ENCODE data around the gene DHRS13.

Gene DHRS13, protein sequence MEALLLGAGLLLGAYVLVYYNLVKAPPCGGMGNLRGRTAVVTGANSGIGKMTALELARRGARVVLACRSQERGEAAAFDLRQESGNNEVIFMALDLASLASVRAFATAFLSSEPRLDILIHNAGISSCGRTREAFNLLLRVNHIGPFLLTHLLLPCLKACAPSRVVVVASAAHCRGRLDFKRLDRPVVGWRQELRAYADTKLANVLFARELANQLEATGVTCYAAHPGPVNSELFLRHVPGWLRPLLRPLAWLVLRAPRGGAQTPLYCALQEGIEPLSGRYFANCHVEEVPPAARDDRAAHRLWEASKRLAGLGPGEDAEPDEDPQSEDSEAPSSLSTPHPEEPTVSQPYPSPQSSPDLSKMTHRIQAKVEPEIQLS

DNA sequence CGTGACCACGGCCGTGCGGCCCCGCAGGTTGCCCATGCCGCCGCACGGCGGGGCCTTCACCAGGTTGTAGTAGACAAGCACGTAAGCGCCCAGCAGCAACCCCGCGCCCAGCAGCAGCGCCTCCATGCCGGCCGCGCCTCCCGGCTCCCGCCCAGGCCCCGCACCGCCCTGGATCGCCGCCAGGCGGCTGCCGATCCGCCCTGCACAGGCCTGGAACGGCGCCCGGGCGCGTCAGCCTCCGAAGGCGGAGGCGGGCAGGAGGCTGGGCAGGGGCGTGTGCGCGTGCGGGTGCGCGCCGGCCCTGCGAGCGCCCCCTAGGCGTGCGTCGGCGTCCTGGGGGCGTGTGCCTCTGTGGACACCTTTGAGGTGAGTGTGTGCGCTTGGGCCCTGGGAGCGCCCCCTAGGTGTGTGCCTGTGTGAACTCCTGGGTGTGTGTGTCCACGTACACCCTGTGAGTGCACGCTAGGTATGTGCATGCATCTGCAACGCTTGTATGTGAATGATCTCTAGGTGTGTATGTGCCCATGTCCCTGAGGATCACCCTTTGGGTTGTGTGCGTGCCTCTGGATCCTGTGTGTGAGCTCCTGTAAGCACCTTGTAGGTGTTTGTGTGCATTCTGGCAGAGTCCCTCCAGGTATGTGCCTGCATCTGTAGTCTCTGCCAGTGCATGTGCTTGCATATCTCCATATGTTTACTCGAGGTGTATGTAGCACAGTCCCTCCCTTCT is at the start of gene DHRS13:
DHRS13 (minus strand) TSS at position 261 of the 727 bp plus-strand sequence; CDS start at position 126, 135 bp downstream.
- peak; percentile 90 for DNase-seq (ENCODE audit: low read depth in 2 of 2)

DNA sequence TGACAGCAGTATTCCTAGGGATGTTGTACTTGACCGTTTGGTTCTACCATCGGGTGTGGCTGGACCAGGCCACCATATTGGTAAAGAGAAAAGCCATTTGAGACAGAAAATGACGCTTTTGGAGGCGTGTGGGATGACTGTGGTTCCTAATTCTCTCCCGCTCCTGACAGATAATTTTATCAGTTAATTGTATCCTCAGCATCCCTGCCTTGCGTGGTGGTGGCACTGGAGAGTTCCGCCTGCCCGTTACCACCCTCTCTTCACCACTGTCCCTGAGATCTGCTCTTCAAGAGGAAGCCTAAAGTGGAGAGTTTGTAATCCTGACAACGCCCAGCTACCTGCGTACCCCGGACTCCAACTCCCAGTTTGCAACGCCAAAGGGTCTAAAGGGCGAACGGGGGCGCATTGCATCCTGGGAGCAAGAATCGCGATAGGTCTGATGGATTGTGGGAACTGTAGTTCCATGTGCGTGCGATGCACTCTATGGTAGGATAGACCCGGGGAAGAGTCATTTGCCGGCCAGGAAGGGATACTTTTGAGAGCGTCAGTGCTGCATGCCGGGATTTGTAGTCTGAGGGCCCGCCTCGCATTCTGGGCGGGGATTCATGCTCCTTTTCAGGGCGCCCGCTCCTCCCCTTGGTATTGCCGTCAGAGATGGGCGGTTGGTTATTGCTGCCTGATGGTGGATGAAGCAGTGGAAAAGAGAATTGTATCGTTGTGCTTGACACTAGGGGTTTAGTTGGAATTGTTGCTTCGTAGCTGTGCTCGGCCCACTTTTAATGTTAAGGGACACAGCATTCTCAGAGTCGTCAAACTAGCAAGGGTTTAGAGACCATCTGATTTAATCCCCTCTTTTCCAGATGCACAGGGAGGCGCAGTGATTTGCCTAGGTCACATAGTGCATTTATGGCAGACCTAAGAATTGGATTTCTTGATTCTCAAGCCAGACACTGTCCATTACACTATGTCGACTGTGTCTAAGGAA is 49.4 kb upstream of the DHRS13 start:
- peak; percentile 87 to 90 for DNase-seq (ENCODE audit: low read depth in 2 of 2)

DNA sequence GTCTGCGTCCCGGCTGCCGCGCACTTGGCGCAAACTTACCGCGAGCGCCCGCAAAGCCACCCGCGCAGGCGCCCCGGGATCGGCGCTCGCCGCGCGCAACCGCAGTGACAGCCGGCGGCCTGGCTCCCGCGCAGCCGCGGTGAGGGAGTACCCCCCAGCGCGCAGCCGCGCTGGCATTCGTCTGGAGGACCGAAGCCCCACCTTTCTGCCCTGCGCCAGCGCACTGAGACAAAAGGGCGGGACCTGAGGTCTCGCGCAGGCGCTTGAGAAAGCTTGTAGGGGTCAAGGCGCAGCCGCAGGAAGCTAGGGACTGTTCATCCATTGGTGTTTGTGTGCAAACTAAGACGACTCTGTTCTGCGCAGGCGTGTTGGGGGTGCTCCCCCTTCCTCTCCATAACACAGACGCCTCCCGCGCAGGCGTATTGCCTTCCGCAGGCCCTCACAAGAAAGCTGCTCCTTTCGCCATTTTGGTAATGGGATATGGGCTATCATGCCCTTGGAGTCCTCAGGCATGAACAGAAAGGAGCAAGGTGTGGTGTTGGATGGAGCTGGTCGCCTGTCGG is 48.6 kb upstream of the DHRS13 start, which contains the start of gene PHF12:
PHF12 (minus strand) TSS at position 91 of the 563 bp plus-strand sequence. CDS start 558 bp downstream, outside the sequence.
- DNase-seq (ENCODE audit: low read depth in 2 of 2), result peak; percentile 99 to 100

DNA sequence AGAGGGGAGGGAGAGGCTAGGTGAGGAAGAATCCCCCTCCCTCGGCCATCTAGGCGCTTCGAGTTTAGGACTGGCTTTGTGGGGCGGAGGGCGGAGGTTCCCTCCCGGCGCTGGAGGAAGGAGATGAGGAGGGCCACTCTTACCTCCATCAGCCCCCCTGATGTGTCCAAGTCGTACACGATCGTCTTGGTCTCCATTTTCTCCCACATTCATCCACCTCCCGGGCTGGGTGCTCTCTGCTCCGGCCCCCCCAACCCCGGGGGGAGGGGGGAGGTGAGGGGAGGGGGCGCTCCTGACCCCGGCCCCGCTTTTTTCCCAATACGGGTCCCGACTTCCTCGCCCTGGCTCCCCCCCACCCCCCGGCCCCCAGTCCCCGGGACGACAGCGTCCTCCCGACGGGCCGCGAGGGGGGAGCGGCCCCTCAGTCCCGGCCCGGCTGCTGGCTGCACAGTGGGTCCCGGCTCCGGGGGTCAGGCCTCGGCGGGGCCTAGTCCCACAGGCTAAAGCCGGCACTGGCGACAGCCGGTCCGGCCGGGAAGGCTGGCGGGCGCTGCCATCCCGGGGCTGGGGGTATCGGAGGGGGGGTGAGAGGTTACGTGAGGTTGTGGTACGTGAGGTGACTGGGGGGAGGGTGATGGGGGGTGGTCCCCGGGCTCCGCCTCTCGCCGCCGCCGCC is 48.0 kb upstream of the DHRS13 start:
- no peak for DNase-seq (ENCODE audit: low read depth in 2 of 2)

DNA sequence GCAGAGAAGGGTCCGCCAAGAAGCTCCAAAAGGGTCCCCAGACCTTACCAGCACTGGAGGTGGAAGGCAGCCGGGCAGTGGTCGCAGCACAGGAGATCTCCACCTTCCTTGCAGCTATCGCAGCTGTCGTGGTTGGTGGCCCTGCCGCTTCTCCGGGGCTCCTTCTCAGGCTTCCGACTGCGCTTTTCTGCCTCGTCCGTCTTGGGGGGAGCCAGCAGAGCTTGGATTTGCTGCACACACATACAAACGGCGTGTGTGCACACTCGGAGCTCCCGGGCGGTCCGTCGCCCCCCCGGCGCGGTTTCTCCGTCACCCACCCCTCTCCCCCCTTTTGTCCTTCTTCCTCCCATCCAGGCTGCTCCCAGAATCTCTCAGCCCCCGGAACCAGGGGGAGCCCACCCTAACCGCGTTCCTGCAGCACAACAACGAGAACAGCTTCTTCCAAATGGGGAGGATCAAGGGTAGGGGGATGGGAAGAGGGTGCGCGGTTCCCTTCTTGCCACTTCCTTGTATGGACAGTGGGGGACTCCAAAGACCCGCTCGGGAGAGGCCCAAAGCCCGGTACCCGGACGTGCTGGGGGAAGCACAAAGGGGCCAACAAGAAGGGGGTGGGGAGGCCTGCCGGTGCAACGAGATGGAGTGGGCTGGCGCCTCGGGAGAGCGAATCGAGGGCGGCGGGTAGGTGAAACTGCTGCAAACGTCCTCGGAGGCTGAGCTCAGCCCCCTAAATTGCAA is 47.3 kb upstream of the DHRS13 start:
- DNase-seq (ENCODE audit: low read depth in 2 of 2), result peak; percentile 13 to 36

DNA sequence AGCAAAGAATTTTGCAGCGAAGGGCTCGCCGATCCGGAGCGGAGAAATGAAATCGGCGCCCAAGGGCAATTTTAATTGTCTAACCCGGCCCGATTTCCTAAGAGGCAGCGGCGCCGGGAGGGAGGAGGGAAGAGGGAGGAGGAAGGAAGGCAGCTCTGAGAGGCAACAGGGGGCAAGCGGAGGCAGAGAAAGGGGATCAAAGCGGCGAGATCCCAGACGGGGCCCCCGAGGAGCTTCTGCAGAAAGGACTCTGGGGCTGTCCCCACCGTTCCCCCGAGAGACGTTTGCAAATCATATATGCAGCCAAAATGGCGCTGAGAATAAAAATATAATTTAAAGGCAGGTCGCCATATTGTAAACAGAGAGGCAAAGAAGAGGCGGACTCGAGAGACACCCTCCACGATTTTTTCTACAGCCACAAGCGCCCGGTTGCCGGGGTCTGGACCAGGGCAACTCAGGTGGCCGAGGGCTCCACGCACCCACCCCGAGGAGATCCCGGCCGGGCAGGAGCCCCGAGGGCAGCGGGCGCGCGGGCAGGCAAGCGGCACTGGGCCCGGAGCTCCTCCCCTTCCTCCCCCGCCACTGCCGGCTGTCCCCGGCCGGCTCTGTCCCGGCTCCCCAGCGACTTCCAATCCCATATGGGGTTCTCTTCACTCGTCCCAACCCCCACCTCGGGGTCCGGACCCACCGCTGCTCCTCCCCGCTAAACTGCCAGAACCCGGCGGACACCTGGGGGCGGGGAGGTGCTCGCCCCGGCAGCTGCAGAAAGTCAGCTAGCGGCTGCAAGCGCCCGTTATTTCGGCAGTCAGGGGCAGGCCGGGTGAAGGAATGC is 46.5 kb upstream of the DHRS13 start:
- DNase-seq (ENCODE audit: low read depth in 2 of 2), result peak; percentile 27 to 31

DNA sequence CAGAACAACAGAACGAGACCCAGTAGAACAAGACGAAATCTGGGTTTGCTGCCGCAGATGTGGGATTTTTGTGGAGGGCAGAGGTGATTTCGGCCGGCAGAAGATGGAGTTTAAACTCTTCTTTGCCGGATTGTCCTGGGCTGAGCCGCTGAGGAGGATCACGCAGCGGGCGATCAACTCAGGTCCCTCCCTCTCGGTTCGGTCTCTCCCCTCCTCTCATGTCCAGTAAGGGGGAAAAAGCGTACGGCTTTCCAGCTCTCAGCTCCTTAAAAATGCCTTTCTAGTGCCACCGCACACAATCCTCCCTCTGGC is 46.0 kb upstream of the DHRS13 start:
- no peak for DNase-seq (ENCODE audit: low read depth in 2 of 2)

DNA sequence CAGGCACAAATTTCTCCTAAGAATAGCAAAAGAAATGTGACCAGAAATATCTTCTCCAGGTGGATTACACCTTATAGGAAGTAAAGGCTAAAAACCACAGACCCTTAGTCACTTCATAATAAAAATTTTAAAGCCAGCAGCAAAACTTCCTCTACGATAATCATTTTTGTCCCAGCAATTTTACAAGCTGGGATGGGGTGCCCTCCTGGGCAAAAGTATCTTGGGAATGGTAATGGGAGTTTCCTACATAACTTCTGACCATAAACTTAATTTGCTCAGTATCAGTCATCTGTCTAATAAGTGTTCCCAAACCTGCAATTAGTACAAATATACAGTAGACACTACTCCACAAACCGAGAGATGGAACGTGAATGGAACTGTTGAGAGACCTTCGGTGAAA is 45.5 kb upstream of the DHRS13 start:
- no peak for DNase-seq (ENCODE audit: low read depth in 2 of 2)

DNA sequence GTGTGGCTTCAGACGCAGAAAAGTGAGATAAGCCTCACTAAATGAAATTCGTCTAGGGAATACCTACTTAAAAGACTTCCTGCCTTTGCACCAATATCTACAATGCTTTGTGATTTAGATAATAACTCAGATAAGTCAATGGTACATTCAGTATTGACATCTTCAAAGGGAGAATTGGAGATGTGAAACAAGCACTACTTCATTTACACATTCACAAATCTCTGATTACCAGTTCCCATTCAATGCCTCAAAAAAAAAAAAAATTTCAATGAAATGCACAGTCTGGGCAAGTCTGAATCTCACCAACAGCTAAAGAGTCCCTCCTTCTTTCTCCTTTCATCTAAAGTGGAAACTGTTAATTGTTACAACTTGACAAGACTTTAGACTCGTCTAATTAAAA is 44.8 kb upstream of the DHRS13 start:
- DNase-seq (ENCODE audit: low read depth in 2 of 2), result no peak

DNA sequence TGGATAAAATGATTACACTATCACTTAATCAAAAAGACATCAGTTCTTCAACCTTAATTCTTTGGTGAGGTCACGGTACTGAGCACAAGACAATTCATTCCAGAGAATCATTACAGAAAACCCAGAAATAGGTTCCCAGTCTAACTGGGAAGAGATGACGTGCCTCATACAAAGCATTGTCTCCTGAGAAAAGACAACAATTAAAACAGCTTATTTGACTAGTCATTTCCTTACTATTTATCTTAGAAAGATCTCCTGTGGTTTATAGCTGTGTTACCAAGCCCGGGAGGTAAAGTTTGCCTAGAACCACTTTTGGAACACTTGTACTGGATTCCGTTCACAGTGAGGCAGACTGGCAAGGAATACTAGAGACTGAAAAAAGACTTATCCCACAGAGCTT is 43.4 kb upstream of the DHRS13 start:
- no peak for DNase-seq (ENCODE audit: low read depth in 2 of 2)

DNA sequence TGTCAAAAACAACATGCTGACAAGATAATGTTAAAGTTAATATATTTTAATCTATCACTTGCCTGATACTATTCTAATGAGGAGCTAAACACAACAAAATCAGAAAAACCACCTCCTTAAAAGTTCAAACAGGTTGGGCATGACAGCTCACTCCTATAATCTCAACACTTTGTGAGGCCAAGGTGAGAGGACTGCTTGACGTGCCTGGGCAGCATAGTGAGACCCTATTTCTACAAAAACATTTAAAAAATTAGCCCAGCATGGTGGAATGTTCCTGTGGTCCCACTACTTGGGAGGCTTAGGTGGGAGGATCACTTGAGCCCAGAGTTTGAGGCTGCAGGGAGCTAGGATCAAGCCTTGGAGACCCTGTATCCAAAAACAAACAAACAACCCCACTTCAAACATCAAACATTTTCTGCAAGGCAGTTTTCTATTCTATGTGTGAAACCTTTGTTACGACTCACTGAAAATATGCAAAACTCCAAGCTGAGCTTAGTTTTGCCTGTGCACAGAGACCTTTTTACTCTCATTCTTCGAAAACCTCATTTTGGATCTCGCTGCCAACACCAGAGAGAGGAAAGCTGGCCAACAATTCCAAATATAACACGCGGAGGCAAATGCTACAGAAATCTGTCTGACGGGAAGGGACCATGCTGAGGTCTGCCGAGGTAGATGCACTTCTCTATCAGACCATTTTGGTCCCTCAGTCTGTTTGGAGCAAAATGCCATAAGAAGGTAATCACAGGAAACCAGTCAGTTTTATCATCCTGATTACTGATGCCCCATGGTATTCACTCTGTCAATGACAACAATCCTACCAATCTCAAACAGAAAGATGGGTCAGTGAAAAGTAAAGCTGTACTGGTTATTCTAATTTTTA is 42.2 kb upstream of the DHRS13 start:
- no peak for DNase-seq (ENCODE audit: low read depth in 2 of 2)

DNA sequence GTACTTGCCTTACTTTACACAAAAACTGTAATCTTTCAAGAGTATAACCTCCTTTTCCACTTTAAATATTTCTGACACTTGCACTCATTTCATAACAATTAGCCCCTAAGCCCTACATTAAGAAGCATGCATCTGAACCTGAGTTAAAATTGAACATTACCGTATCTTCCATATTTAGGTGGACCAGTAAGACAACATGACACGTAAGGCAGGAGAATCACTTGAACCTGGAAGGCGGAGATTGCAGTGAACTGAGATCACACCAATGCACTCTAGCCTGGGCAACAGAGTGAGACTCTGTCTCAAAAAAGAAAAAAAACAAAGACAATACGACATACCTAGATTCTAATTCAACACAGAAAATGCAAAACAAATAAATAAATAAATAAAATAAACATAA is 41.5 kb upstream of the DHRS13 start:
- no peak for DNase-seq (ENCODE audit: low read depth in 2 of 2)

DNA sequence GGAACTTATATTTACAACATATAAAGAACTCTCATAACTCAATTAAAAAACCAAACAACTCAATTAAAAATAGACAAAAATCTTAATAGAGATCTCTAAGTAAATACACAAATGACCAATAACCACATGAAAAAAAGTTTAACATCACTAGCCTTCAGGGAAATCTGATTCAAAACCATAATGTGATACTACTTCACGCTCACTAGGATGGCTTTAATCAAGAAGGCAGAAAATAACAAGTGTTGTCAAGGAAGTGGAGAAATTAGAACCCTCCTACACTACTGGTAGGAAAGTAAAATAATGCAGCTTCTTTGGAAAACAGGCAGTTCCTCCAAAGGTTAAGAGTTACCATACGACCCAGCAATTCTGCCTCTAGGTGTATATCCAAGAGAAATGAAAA is 40.0 kb upstream of the DHRS13 start:
- no peak for DNase-seq (ENCODE audit: low read depth in 2 of 2)

DNA sequence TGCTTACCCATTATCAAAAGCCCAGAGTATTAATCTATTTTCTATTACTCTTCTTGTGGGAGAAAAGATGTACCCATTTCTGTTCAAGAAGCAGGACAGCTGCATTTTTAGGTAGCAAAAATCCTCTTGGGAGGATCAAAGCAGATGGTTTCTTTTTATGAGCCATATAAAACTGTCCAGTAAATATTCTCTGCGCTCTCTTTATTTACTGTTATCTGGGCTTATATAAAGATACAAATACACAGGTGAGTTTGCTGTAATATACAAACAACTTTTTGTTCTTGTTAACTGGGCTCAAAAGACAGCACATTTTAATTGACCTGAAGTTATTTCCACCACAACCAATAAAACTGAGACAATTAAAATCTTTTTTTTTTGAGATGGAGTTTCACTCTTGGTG is 38.4 kb upstream of the DHRS13 start:
- DNase-seq (ENCODE audit: low read depth in 2 of 2), result no peak

DNA sequence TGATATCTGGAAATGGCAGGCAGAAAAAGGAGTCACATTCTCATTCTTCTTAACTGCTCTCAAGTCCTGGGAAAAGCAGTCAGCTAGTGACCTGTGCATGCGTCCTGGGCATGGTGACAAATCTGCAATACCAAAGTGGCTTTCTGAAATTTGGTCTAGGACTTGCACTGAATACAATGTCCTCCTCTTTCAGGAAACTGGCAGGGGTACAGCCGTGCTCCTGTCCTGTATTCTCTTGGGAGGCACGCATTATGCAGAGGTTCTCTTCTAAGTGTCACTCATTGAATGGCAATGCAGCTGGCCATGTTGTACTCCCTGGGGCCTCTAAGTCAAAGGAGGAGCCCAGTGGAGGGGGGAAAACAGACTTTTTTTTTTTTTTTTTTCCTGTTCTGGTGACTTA is 37.8 kb upstream of the DHRS13 start:
- no peak for DNase-seq (ENCODE audit: low read depth in 2 of 2)

DNA sequence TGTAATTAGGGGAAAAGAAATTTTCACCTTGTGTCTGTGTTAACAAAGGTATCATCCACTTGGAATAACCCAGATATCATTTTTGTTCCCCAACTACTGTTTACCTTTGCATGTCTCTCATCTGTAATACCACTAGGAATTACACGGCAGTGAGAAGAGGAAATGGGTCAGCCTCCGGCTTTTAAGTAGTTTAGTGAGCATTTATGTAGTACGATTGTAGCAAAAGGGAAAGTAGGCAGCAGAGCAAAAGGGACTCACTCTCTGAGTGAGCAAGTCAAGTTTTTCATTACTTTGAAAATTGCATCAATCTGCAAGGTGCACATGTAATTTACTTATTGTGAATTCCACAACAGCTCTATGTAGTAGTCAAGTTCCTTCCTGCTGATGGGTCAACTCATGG is 37.3 kb upstream of the DHRS13 start:
- no peak for DNase-seq (ENCODE audit: low read depth in 2 of 2)

DNA sequence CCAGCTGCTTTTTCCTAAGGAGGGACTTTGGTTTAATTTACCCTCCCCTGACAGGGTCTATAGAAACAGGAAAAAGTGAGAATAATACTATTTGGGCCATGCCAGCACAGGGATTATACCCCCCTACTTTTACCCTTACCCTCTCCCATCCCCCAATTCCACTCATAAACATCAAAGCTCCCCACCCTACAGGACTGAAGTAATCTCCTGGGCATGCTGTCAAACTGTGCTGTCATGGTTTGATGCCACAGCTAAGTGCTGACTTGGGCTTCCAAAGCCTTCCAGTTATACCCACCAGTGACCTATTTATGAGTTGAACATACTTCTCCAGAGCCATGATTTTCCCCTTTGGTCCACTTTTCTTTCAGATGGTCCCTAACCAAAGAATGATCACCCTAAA is 35.7 kb upstream of the DHRS13 start:
- no peak for DNase-seq (ENCODE audit: low read depth in 2 of 2)

DNA sequence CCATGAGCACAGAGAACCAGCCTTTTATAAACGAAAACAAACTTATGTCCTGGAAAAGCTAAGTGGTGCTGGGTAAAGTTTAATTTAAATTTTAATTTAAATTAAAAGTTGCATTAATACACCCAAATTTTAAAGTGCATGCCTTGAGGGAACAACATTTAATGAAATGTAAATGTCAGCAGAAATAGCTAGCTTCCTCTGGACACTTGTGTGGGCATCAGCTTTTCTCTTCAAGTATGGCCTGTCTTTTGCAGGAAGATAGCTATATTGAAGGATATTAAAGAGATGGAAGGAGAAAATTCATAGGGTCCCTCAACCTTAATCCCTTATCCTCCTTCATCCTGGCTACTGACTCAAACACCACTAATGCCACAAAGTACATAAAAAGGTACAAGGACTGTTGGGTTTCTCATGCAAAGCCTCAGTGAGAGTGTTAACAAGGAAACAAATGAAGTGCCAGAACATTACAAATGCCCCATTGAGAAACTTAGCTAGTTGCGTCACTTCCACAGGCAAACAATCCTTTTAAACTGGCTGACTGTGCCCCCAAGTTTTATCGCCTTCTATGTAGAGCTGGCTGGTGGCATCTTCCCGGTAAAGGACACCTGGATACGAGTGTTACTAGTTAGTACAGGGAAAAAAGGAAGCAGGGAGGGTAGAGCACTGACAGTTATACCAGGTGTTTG is 34.3 kb upstream of the DHRS13 start:
- DNase-seq (ENCODE audit: low read depth in 2 of 2), result no peak
